Amniotic stem cell (primary cell): ENCODE results near the gene CPN2.

Experiments used
- DNase-seq: peaks from one replicate; lab custom pipeline; 2025; lab: John Stamatoyannopoulos, UW

CPN2 gene

DNA sequence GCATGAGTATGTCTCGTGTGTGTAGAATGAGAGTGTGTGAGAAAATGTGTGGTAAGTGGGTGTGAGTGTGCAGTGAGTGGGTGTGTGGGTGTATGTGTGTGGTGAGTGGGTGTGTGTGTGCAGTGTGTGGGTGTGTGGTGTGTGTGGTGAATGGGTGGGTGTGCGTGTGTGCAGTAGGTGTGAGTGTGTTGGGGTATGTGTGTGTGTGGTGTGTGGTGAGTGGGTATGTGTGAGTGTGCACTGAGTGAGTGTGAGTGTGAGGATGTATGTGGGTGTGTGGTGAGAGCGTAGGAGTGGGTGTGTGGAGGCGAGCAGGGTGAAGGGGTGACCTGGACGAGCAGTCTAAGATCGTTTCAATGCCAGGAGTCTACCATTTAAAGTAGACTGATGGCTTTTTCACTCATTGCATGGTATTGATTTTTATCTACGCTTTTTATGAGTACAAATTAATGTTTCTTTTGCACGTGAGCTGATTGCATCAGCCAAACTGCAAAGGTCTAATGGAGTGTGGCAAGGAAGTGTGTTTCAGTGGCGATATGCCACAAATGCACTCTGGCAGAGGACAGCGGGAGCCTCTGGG, 1.6 kb upstream of the CPN2 start:
- no peak for DNase-seq

DNA sequence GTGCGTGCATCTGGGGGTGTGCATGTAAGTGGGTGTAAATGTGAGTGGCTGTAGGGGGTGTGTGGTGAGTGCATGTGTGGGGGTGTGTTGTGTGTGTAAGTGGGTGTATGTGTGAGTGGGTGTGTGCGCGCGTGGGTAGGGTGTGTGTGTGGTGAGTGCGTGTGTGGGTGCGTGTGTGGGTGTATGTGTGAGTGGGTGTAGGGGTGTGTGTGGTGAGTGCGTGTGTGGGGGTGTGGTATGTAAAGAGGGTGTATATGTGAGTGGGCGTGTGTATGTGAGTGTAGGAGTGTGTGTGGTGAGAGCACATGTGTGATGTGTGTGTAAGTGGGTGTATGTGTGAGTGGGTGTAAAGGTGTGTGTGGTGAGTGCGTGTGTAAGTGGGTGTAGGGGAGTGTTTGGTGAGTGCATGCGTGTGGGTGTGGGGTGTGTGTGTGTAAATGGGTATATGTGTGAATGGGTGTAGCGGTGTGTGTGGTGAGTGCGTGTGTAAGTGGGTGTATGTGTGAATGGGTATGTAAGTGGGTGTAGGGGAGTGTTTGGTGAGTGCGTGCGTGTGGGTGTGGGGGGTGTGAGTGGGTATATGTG, 916 bp upstream of the CPN2 start:
- DNase-seq, result no peak

DNA sequence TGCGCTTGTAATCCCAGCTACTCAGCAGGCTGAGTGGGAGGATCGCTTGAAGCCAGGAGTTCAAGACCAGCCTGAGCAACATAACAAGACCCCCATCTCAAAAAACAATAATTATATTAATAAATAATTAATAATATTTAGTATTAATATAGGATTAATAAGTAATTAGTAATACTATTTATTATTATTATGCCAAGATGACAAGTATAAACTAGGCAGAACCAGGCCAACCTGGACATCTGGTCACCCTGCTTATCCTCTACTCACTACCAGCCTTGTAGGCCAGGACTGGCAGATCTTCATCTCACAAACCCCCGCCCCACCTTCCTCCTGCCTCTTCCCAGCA, 429 bp downstream of the CPN2 start:
- no peak for DNase-seq

DNA sequence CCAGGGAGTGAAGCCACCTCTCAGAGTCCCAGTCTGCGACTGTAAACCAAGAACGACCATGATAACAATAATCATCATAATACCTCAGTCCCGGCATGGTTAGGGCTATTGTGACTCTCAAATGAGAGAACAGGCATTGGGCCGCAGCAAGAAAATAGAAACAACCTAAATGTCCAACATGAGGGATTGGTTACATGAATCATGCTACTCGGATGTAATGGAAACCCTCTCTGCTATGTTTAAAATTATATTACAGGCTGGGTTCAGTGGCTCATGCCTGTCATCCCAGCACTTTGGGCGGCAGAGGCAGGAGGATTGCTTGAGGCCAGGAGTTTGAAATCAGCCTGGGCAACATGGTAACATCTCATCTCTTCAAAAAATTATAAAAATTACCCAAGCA, 2.8 kb downstream of the CPN2 start:
- DNase-seq, result no peak

DNA sequence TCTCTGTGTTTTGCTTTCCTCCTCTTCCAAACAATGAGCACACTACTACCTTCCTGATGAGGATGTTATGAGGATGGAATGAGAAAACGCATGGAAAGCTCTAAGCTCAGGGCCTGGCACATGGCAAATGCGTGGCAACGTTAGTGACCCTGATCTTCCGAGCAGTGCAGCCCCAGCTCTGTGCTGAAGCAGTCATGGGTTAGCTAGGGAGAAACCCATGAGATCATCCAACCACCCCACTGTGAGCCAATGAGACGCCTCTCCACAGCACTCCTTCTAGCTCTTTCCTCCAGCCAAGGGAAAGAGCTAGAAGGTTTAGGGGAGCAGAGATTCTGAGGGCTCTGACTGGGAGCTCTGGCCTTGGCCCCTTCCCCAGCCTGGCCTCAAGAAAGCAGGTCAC, 4.5 kb downstream of the CPN2 start:
- DNase-seq, result no peak

DNA sequence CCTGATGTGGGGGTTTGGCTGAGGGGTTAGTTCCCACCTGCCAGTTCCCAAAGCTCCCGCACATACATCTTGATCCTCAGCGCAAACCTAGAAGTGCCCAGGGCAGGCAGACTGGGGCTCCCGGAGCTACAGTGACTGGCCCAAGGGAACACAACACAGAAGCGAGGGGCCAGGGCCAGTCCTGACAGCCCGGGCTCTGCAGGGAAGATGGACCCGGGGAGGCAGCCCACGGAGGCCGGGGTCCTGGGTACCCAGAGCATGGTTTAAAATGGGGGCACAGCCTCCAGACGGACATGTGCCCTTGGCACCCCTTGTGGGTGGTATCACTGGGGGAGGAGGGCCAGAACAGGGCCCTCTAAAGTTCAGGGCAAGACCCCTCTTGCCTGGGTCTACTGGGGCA, 5.1 kb downstream of the CPN2 start:
- no peak for DNase-seq

DNA sequence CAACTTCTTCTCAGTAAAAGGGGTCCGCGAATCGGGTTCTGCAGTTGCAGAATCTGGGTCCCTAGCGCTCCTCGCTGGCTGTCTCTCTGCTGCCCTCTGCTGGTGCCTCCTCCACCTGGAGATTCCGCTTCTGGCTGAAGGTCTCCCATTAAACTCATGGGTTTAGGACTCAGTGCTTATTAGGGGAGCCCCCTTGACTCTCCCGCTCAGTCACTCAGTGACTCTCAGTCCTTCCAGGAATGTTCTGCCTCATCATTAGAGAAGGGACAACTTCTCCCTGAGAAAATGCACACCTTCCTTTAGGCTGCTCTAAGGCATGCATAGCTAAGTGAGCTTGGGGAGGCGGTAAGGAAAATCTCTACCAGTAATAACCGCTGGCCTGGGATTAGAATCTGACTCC, 7.1 kb downstream of the CPN2 start:
- no peak for DNase-seq

DNA sequence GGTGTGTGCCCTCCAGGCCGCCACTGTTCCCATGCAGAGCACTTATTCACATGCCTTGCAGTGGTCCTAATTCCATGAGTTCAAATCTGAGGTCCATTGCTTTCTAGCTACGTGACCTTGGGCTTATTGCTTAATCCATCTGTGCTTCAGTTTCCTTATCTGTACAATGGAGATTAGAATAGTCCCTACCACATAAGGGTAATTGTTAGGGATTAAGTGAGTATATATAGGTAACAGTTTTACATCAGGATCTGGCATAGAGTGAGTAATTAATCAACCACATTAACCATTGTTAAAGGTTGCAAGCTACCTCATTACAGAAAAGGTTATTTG, 7.6 kb downstream of the CPN2 start:
- no peak for DNase-seq

DNA sequence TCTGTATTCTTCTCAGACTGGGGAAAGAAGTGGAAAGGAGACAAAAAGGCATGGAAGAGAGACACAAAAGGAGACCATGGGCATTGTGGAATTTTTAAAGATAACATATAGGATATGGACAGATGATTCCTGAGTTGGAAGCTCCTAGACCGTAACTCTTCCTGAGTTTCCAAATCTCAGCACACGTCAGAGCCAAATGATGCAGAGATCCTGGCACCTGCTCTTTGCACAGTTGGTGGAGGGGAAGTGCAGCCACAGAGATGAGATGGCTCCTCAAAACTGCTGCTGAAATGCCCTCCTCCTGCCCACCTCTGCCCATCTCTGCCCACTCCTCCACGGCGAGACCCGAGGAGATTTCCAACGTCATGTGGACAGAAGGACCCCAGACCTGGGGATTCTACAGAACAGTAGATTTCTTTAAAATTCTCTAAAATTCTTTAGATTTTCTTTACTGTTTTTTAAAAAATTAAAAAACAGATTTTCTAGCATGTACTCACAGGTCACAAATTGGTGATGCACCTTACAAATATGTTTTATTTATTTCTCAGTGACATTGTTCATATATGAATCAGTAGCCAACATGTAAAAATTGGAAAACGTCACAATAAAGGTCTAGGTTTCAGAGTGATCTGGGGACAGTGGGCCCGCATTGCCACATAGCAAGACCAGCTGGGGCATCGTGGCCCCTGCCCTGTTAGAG, 8.1 kb downstream of the CPN2 start:
- no peak for DNase-seq

DNA sequence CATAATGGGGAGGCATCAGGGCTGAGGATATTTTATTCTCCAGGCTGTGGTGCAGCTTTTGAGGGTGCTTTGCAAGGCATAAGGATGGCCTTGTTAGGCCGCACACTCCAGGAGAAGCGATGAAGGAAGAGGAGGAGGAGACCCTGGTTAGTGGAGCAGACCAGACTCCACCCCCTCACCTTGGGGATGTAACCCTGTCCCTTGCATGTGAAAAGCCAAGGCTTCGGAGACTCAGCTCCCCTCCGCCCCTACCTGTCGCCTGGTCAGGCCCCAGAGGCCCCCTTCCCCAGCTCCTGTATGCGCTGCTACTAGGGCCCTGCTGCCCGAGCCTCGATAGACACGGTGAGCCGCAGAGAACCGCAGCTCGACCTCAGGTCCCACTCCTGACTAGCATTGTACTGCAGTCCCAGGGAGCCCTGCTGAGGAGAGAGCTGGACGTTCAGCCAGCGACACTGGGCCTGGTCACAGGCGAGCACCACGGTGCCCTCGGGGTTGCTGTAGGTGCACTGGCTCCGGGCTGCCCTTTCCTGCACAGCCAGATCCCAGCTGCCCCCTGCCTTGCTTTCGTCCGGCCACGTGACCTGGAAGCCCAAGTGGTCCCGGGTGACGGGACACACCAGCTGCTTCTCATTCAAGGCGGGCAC, 10.2 kb downstream of the CPN2 start:
- DNase-seq, result no peak

DNA sequence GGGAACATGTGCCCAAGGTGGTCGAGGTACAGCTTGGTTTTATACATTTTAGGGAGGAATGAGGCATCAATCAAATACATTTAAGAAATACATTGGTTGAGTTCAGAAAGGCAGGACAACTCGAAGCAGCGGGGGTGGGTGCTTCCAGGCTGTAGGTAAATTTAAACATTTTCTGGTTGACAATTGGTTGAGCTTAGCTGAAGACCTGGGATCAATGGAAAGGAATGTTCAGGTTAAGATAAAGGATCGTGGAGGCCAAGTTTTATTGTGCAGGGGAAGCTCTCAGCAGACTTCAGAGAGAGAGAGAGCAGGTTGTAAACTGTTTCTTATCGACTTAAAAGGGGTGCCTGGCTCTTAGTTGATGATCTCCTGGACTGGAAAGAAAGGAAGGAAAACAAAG, 11.3 kb downstream of the CPN2 start:
- no peak for DNase-seq

DNA sequence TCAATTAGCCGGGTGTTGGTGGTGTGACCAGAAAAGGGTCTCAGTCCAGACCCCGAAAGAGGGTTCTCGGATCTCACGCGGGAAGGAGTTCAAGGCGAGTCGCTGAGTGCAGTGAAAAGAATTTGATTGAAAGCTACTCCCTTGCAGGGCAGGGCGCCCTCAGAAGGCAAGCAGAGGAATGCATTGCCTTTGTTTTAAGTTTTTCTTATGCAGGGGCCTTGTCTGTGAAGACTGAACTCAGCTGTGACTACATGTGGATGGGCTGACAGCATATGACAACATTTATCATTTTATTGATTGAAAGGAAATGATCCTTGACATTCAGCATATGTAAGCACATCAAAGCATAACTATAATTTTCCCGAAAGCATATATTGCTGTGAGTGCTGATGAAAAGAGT, 11.8 kb downstream of the CPN2 start:
- no peak for DNase-seq

DNA sequence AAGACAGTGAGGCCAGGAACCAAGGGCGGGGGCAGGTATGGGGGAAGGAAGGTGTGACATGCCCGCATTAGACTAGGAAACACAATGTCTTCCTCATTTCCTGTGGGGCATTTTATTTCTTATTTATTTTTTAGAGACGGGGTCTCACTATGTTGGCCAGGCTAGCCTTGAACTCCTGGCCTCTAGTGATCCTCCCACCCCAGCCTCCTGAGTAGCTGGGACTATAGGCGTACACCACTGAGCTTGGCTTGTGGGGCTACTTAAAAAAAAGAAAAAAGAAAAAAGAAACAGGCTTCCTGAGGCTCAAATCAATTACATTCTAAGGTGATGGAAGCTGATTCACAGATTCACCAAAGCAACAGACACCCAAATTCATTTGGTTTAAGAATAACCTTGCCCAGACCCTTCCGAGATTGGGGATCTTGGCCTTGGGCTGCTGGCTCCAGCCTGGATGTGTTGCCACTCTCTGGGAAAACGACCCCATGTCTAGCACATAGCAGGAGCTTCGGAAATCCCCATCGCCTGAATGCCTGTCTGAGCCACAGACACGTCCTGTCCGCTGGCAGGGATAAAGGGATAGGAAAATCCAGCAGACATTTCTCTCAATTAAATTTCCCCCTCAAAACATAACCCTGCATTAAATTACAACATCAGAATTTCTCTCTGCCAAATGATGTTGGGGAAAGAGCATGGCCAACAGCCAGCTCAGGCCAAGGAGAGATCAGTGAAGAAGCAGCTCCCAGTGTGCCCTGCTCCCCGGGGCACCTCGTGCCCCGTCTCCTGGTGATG, 13.0 kb downstream of the CPN2 start:
- DNase-seq, result no peak

DNA sequence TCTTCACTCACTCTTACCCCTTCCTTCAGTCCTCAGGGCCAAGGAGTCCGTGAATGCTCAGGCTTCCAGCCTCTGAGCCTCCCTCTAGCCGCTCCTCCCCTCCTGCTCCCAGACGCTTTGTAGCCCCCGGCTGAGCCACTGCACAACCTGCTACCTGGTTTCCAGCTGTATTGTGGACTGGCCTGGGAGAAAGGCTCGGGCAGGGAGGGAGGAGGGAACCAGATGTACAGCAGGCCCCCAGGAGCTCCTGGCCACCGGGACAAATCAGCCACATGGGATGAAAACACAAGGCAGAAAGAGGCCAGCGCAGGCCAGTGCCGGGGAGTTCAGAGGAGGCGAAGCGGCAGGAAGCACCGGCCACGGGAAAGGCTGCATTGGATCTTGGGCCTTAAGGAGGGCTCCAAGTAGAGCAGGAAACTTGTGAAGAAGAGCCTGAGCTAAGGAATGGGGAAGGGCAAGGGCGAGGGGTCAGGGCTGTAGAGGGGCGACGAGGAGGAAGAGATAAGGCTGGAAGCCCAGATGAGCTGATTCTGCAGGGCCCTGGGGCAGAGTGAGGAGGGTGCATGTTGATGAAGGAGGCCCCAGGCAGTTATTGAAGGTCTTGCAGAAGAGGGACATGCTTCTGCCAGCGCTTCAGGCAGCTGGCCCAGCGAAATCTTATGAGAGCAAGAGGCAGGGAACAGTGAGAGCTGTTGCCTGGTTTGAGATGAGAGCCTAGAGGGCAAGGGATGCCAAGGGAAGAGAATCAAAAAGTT, 14.3 kb downstream of the CPN2 start:
- no peak for DNase-seq

DNA sequence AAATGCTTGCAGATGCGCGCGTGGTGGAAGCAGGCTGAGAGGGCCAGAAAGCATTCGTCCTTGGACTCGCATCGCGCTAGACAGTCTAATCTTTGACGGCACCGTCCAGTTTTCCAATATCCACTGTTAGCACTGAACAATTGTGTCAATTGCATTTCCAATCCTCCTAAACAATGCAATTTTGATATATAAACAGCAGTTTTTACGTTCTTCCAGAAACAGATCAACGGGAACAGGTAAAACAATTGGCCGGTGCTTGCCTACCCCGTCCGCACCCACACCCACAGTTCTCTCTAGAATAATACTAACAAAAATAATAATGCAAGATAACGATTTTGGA, 17.2 kb downstream of the CPN2 start:
- DNase-seq, result no peak

DNA sequence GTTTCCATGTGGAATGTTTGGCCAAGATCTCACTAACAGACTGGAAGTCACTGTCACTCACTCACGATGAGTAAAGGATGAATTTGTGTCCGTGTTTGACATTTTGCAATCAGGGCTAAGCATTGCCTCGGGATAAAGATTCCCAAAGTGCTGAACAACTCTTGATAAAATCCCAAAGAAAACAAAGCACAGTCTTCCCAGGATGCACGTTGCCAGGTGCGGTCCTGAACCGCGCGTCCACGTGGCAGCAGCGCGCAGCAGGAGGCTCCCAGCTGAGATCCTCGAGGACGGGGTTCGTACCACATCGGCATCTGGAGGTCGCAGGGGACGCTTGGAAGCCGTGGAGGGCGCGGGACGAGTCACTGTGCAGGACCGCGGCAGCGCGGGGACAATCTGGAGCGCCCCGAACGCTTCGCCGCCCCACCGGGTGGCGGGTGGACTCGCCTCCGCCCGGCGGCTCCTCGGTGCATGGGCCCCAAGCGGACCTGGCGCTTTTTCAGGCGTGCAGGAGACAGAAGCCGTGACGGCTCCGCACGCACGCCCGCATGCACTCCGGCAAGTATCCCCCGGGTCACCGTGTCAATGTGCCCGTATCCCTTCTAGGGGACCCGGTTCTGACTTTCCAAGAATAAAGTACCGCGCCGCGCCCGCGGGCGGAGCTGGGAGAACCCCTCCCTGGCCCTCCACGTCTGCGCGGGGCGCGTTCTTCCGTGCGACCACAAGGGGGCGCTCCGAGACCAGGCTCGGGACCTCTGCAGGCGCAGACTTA, 17.7 kb downstream of the CPN2 start:
- DNase-seq, result no peak

DNA sequence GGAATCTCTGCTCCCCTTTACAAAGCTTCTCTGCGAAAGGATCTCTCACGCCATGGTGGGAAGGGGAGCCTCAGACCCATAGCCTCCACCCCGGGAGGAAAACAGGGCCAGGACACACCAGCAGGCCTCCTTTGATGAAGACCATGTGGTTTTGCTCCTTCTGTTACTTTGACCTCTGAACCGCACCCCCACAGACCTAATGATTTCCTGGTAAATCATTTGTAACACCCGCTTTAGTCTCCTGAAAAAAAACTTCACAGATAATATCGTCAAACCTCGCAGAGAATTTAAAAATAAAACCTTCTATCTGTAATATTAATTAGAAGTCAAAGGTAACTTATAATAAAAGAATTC, 18.3 kb downstream of the CPN2 start:
- no peak for DNase-seq

DNA sequence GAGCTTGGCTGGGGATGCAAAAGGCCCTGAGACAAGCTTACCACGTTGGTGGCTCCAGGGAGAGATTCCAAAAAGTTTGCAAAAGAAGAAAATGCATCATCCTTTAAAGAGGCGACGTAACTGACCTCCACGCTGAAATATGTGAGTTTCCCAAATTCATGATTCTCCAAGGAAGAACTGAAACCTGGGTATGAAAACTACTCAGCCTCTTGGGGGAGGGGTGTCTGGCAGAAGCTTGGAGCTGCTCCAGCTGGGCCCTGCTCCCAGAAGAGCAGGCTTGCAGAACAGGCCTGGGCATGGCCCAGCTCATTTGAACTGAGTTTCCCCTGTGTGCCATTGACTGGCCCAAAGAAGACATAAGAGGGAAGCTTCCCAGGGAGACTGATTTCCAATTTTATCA, 20.5 kb downstream of the CPN2 start:
- no peak for DNase-seq

DNA sequence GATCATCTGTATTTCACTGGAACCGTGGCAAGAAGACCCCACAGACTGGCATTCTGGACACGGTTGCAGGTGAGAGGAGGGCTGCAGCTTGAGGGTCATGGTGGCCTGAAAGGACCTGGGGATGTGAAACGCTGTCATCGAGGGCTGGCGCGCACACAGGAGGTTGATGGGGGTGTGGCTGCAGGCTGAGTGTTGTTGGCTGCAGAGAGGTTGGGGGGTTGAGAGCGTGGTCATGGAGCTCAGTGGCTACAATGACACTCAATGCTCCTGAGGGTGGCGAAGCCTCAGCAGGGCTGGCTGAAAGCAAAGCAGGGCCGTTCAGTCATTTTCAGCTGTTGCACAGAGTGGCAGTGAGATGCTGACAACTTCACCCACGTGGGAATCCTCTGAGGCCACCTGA, 21.0 kb downstream of the CPN2 start:
- DNase-seq, result no peak

DNA sequence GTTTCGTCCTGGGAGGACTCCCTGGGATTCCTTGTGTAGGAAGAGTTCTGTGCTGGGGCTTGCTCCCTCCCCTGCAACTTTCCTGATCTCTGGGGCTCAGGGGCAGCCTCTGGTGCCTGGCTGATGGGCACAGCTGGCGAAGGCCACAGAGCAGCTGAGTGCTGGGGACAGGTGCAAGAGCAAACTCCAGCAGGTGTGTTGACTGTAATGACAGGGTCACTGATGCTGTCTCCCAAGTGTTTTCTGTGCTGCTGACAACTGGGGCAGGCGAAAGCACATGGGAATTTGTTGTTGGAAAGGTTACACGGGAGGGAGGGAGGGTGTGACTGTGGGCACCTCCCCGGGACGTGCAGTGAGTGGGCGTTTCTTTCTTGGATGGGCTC, 21.6 kb downstream of the CPN2 start:
- DNase-seq, result no peak

DNA sequence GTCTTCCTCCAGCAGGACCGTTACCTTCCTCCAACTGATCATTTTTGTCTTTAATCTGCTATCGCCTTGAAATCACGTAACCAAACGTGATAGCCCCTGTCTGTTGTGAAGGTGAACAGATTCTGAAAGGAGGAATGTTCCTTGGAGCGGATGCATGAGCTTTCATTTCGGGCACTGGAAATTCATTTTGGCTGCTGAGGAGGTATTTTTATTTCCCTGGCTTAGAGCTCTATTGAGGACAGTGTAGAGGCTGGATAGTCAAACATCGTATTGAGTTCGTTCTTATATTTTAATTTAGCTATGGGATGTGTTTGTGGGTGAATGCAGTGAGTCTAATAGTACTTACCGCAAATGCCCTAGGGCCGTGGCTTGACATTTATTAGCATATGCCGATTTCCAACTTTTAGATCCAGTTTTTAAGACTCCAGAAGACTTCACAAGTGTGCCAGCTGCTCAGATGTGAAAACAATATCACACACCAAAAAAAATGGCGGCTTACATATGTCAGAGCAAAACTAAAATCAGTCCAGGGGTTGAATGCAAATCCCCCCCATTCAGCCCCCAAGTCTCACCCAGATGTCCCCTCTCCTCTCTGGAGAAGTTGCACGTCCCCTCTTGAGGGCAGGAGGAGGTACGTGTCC, 22.1 kb downstream of the CPN2 start:
- no peak for DNase-seq
